Ovary (tissue), 9 donors: Measurements from ENCODE around the gene PIGX. TPM values are rescaled to one million over a fixed set of nuclear protein-coding genes. Genes with fewer than 3 reads are reported as not detected.
"Not testable (repeated sequence)": the region's sequence is repeated elsewhere in the genome, so short reads cannot be mapped to it uniquely, and the experiment has no call there.

Experiments used
- DNase-seq, 5 donors: peaks; one replicate each; pipeline ENCODE4 v3.0.0-alpha.2; 2019 to 2020
- H3K27ac ChIP-seq, 2 donors: fragments of 200-600 bp; one replicate each; pipeline versions ENCODE4 v1.5.1 to v1.8.0; 2019 to 2022
- H3K27me3 ChIP-seq: fragments of 200-600 bp; one replicate; pipeline ENCODE4 v1.8.0; 2022
- H3K36me3 ChIP-seq: fragments of 200-600 bp; sonication (generic); one replicate; pipeline ENCODE4 v1.5.1; 2019
- H3K4me1 ChIP-seq: one replicate; pipeline ENCODE4 v1.8.1; 2013; ENCODE audit warnings: mild to moderate bottlenecking, moderate library complexity; ENCODE audit not compliant: insufficient read depth
- H3K4me3 ChIP-seq: fragments of 200-600 bp; sonication (generic); one replicate; pipeline ENCODE4 v1.5.1; 2017
- H3K9me3 ChIP-seq, 2 donors: fragments of 200-600 bp in 1 of 2; sonication (generic) in 1 of 2; one replicate each; pipeline versions ENCODE4 v1.5.1 to v1.8.1; 2013 to 2019; ENCODE audit warnings: mild to moderate bottlenecking in 1 of 2, moderate library complexity in 1 of 2
- EP300 ChIP-seq: sonication (generic); formaldehyde crosslinking; IDR thresholded peaks from one replicate; pipeline ENCODE4 v1.6.1; 2017; ENCODE audit warnings: antibody characterized with exemption
- POLR2A ChIP-seq: fragments of 450-650 bp; IDR thresholded peaks from one replicate; pipeline ENCODE4 v1.6.1; 2017; ENCODE audit warnings: antibody characterized with exemption, mild to moderate bottlenecking, moderate library complexity
- WGBS, 3 donors: extraction: QIAGEN DNeasy Blood & Tissue Kit in 1 of 3; methylation state at CpG; one replicate each; pipeline versions ENCODE4 v1.1.5 to v1.1.7; 2013 to 2017; 5-methylcytosine and 5-hydroxymethylcytosine counted together
- intact Hi-C, 4 donors: fragments of 100-400 bp; cut with DNase I; formaldehyde crosslinking; loops; one replicate each; pipeline versions ENCODE4 v1.11.0 to v1.15.1; 2022 to 2023
- polyA plus RNA-seq, 2 donors: library from polyadenylated mRNA; stranded (reverse); fragments of 200-250 nt in 1 of 2; fragments of 350-450 nt in 1 of 2; fragmentation: Illumina TruSeq in 1 of 2; extraction: RNeasy Lipid Tissue Mini Kit (QIAGEN cat#74804) in 1 of 2; gene quantifications; one replicate each; pipeline ENCODE4 v1.2.3, GENCODE V29; 2013 to 2014
- total RNA-seq, 7 donors: library from RNA; depleted of rRNA in 2 of 7; stranded (reverse); fragments of >200 nt in 2 of 7; fragmentation: NEBNext Ultra II Directional in 3 of 7; extraction: Animal tissue kit (Norgen Biotek cat#: 25700) in 3 of 7; gene quantifications; one replicate each; pipeline versions ENCODE4 v1.1.0 to v1.2.4, GENCODE V29; 2016 to 2023
- TF ChIP-seq, protein P1 (sequence below), 3 donors: fragments of 450-650 bp in 2 of 3; fragments of 200-600 bp in 1 of 3; IDR thresholded peaks; one replicate each; pipeline versions ENCODE4 v1.5.1 to v1.8.0; 2016 to 2022; ENCODE audit warnings: antibody characterized with exemption in 3 of 3, mild to moderate bottlenecking in 1 of 3
- donor health status: DM: no; HTN: no; CAD: no; lungs with moderate emphysema.
- donor health status: DM: no; HTN: no; CAD: no.
- donor health status: Bipolar disorder and iron deficiency.
- donor health status: DM: yes; HTN: yes; CAD: no.
- donor health status: DM: no; HTN: no; CAD: no.
- donor health status: DM: yes; HTN: yes; CAD: no.

Gene PIGX
- total and polyA plus RNA-seq, 9 donors, result 9.4 to 22.4 (median 17.8) TPM

DNA sequence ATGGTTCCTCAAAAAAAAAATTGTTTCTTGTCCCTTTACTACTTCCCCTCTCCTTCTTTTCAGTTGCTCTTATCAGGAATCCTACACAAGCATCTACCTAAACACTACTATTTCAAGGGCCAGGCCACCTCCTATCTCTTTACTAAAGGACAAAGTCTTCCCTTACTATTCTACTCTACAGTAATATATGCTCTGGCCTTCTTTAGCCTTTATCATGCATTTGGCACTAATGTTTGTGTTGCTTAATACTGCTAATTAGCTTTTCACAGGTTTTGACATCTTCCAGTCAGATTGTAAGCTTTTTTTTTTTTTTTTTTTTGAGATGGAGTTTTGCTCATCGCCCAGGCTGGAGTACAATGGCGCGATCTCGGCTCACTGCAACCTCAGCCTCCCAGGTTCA lies 5.4 kb upstream of the PIGX start:
- DNase-seq, result no peak
- intact Hi-C loops, result no loop called here
- Histone ChIP-seq H3K4me1 (peaks cover 2% of the 10 kb centered on the region), H3K27ac (no peak overlapping the region), H3K9me3 (no peaks in the 10 kb centered on the region), H3K4me3 (no peak overlapping the region), H3K27me3 (no peaks in the 10 kb centered on the region), H3K36me3 (no peaks in the 10 kb centered on the region)
- TF ChIP-seq EP300 (no peak), POLR2A (no peak)
- TF ChIP-seq, protein P1, sequence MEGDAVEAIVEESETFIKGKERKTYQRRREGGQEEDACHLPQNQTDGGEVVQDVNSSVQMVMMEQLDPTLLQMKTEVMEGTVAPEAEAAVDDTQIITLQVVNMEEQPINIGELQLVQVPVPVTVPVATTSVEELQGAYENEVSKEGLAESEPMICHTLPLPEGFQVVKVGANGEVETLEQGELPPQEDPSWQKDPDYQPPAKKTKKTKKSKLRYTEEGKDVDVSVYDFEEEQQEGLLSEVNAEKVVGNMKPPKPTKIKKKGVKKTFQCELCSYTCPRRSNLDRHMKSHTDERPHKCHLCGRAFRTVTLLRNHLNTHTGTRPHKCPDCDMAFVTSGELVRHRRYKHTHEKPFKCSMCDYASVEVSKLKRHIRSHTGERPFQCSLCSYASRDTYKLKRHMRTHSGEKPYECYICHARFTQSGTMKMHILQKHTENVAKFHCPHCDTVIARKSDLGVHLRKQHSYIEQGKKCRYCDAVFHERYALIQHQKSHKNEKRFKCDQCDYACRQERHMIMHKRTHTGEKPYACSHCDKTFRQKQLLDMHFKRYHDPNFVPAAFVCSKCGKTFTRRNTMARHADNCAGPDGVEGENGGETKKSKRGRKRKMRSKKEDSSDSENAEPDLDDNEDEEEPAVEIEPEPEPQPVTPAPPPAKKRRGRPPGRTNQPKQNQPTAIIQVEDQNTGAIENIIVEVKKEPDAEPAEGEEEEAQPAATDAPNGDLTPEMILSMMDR (IDR thresholded peaks at IDR 0.05), result no peak
- WGBS, 3 donors, result 96 to 100% (median 100%) methylated on average over 4 of the region's 4 CpGs

DNA sequence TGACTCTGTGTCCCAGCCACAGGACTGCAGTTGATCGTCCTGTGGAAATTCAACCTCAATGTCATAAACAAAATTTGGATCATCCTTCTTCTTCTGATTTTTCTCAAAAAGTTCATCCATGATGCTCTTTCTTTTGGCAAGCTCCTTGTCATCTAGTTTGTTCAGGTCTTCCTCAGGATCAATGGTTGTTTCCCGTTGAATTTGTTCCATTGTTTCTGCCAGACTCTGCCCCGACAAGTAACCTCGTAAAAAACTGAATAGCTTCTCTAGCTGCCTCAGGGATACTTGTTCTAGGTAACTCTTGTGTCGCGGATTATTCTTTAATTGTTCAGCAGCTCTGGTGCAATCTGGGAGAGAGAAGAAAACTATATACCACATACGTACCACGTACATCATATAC lies 4.6 kb upstream of the PIGX start:
- no peak overlapping the region for H3K27ac ChIP-seq
- DNase-seq, result no peak
- intact Hi-C loops, result no loop called here
- no peak overlapping the region for H3K4me3 ChIP-seq
- 93 to 95% (median 94%) methylated on average over 8 of the region's 8 CpGs for WGBS, 3 donors
- no peak for TF ChIP-seq EP300
- TF ChIP-seq, protein P1 (IDR thresholded peaks at IDR 0.05), result no peak
- TF ChIP-seq POLR2A, result no peak
- no peaks in the 10 kb centered on the region for H3K36me3 ChIP-seq
- H3K9me3 ChIP-seq, result no peaks in the 10 kb centered on the region
- H3K27me3 ChIP-seq, result no peaks in the 10 kb centered on the region
- peaks cover 2% of the 10 kb centered on the region for H3K4me1 ChIP-seq

DNA sequence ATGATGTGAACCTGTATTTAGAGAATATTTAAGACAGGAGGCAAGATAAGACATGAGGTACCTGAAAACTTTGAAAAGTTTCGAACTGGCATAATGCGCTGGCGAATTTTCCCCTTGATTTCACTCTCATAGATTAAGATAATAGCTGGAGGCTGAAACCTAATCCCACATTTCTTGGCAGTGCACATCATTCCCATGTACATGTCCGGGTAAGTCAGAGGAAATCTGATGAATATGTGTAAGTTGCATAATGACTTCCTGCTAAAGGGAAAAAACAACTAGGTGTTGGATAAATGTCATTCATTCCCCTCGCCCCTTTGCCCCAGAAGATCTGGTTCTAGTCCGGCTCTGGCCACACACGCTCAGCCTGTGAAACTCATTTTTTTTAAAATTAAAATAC lies 3.7 kb upstream of the PIGX start:
- no peaks in the 10 kb centered on the region for H3K36me3 ChIP-seq
- H3K27me3 ChIP-seq, result no peaks in the 10 kb centered on the region
- 82 to 84% (median 84%) methylated on average over 7 of the region's 7 CpGs for WGBS, 3 donors
- peaks cover 5% of the 10 kb centered on the region for H3K4me1 ChIP-seq
- H3K27ac ChIP-seq, result no peak overlapping the region
- H3K4me3 ChIP-seq, result no peak overlapping the region
- no peak for DNase-seq
- intact Hi-C loops, result no loop called here
- no peak for TF ChIP-seq EP300
- TF ChIP-seq, protein P1 (IDR thresholded peaks at IDR 0.05), result no peak
- TF ChIP-seq POLR2A, result no peak
- H3K9me3 ChIP-seq, result no peaks in the 10 kb centered on the region

DNA sequence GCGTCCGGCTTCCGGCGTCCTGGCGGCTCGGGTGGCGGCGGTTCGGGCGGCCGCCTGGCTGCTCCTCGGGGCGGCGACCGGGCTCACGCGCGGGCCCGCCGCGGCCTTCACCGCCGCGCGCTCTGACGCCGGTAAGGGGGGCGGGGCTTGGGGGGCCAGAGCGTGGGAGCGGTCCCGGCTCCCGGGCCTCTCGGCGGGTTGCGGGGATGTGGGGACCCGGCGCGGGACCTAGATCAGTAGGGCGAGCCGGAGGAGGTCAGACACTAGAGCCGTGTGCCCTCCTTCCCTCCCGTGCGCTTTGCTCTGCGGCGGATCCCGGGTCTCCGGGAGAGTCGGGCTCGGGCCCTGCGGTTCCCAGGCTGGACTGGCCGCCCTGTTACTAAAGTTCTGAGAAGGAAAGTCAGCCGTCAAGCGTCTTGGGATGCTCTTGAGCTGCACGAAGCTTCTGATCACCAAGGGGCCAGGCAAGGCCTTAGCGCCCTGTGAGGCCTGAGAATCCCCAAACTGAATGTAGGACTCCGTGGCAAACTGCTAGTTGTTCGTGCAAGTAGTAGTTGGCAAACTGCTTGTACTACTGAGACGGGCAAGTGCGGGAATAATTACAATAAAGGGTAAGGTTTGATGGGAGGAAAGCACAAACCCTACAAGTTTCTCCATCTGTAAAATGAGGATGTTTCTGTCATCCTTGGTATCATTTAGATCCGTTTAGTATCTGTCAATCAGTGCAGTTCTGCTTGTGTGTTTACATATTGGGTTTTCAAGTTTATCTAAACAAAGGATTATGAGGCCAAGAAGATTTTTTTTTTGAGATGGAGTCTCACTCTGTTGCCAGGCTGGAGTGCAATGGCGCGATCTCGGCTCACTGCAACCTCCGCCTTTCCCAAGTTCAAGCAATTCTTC lies 587 bp downstream of the PIGX start:
- Histone ChIP-seq H3K4me1 (peaks cover 6% of the 10 kb centered on the region), H3K9me3 (no peaks in the 10 kb centered on the region), H3K4me3 (peak overlapping the region; percentile 80), H3K36me3 (no peaks in the 10 kb centered on the region), H3K27me3 (no peaks in the 10 kb centered on the region), H3K27ac (peak overlapping the region; percentile 84 to 89)
- 3 to 7% (median 6%) methylated on average over 33 to 64 of the region's 64 CpGs for WGBS, 3 donors
- no peak for TF ChIP-seq EP300
- no peak for TF ChIP-seq POLR2A
- TF ChIP-seq, protein P1 (IDR thresholded peaks at IDR 0.05), result no peak
- intact Hi-C loops, result no loop called here
- DNase-seq, result peak; percentile 72 to 86 (median 77)

DNA sequence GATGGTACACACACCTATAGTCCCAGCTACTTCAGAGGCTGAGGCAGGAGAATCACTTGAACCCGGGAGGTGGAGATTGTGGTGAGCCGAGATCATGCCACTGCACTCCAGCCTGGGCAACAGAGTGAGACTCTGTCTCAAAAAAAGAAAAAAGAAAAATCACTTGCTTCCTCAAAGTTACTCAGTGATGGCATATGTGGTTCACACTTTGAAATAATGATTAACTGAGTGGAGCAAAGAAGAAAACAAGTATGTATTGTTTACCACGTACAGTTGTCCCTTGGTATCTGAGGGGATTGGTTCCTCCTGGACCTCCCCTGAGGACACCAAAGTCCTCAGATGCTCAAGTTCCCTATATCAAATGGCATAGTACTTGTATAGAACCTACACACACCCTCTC lies 5.0 kb downstream of the PIGX start:
- H3K36me3 ChIP-seq, H3K27ac ChIP-seq, DNase-seq, H3K9me3 ChIP-seq, intact Hi-C loops, H3K27me3 ChIP-seq, H3K4me3 ChIP-seq, H3K4me1 ChIP-seq: not testable (repeated sequence)
- 87 to 97% (median 94%) methylated on average over 3 of the region's 3 CpGs for WGBS, 3 donors
